HepG2 (cell line): ENCODE data around the gene PRKCZ. TPM values are rescaled to one million over a fixed set of nuclear protein-coding genes. Genes with fewer than 3 reads are reported as not detected.

Experiments used
- BCL6 ChIP-seq: IDR thresholded peaks from 2 replicates; pipeline ENCODE4 v1.6.1; 2016; ENCODE audit warnings: missing genetic modification reagents, missing compliant biosample characterization
- FOXC1 ChIP-seq: sonication (generic); formaldehyde crosslinking; IDR thresholded peaks from 2 replicates; pipeline ENCODE4 v1.8.0; 2022; ENCODE audit warnings: mild to moderate bottlenecking, missing genetic modification reagents, borderline replicate concordance
- HDAC1 ChIP-seq: sonication (generic); formaldehyde crosslinking; IDR thresholded peaks from 2 replicates; pipeline ENCODE4 v1.5.1; 2020; ENCODE audit warnings: mild to moderate bottlenecking, missing genetic modification reagents
- HIC2 ChIP-seq: sonication (generic); formaldehyde crosslinking; IDR thresholded peaks from 2 replicates; pipeline ENCODE4 v1.9.0; 2022; ENCODE audit warnings: low read depth, missing genetic modification reagents
- HNRNPL ChIP-seq: fragments of 200-400 bp; formaldehyde crosslinking; IDR thresholded peaks from 2 replicates; pipeline ENCODE4 v1.6.1; 2017; ENCODE audit warnings: mild to moderate bottlenecking, low read depth, low read length
- KAT2B ChIP-seq: fragments of 150-350 bp; IDR thresholded peaks from 2 replicates; pipeline ENCODE4 v1.6.1; 2014; ENCODE audit warnings: low read depth, low read length, borderline replicate concordance
- LCORL ChIP-seq, 2 experiments: fragments of 450-650 bp in 1 of 2; sonication (generic) in 1 of 2; formaldehyde crosslinking in 1 of 2; IDR thresholded peaks; 2 replicates each; pipeline versions ENCODE4 v1.5.0 to v1.6.1; 2017 to 2020; ENCODE audit warnings: antibody characterized with exemption in 1 of 2, missing genetic modification reagents in 1 of 2
- MATR3 ChIP-seq: sonication (generic); formaldehyde crosslinking; IDR thresholded peaks from 2 replicates; pipeline ENCODE4 v1.4.0; 2020; ENCODE audit warnings: missing genetic modification reagents
- MIER2 ChIP-seq: IDR thresholded peaks from 2 replicates; pipeline ENCODE4 v1.6.1; 2016; ENCODE audit warnings: missing biosample characterization, missing genetic modification reagents
- MXI1 ChIP-seq: IDR thresholded peaks from 3 replicates; pipeline ENCODE4 v1.6.1; 2012; ENCODE audit warnings: low read depth, low read length, inconsistent platforms, borderline replicate concordance
- NRL ChIP-seq: sonication (generic); formaldehyde crosslinking; IDR thresholded peaks from 2 replicates; pipeline ENCODE4 v1.5.0; 2020; ENCODE audit warnings: missing genetic modification reagents, mild to moderate bottlenecking, moderate library complexity, borderline replicate concordance
- PATZ1 ChIP-seq: sonication (generic); formaldehyde crosslinking; IDR thresholded peaks from 2 replicates; pipeline ENCODE4 v1.4.0; 2020; ENCODE audit warnings: missing genetic modification reagents
- RXRB ChIP-seq: IDR thresholded peaks from 2 replicates; pipeline ENCODE4 v1.6.1; 2016; ENCODE audit warnings: borderline replicate concordance, missing genetic modification reagents, missing compliant biosample characterization
- SNAPC2 ChIP-seq: sonication (generic); formaldehyde crosslinking; IDR thresholded peaks from 2 replicates; pipeline ENCODE4 v1.8.1; 2022; ENCODE audit warnings: mild to moderate bottlenecking, missing genetic modification reagents
- STAG1 ChIP-seq: sonication (generic); formaldehyde crosslinking; IDR thresholded peaks from 2 replicates; pipeline ENCODE4 v1.4.0; 2020; ENCODE audit warnings: missing genetic modification reagents
- TARDBP ChIP-seq: sonication (generic); formaldehyde crosslinking; IDR thresholded peaks from 2 replicates; pipeline ENCODE4 v1.8.0; 2022; ENCODE audit warnings: mild to moderate bottlenecking, missing genetic modification reagents
- TFDP1 ChIP-seq: IDR thresholded peaks from 2 replicates; pipeline ENCODE4 v1.6.1; 2016; ENCODE audit warnings: missing compliant biosample characterization, missing genetic modification reagents, borderline replicate concordance
- ZBTB38 ChIP-seq: sonication (generic); formaldehyde crosslinking; IDR thresholded peaks from 2 replicates; pipeline ENCODE4 v1.5.1; 2020; ENCODE audit warnings: mild to moderate bottlenecking, missing genetic modification reagents
- ZFP82 ChIP-seq: sonication (generic); formaldehyde crosslinking; IDR thresholded peaks from 2 replicates; pipeline ENCODE4 v1.5.1; 2020; ENCODE audit warnings: mild to moderate bottlenecking, missing genetic modification reagents, borderline replicate concordance
- ZNF20 ChIP-seq: sonication (generic); formaldehyde crosslinking; IDR thresholded peaks from 2 replicates; pipeline ENCODE4 v1.4.0; 2020; ENCODE audit warnings: mild to moderate bottlenecking, moderate library complexity, missing genetic modification reagents
- ZSCAN20 ChIP-seq: sonication (generic); formaldehyde crosslinking; IDR thresholded peaks from 2 replicates; pipeline ENCODE4 v1.4.0; 2020; ENCODE audit warnings: missing genetic modification reagents, mild to moderate bottlenecking, borderline replicate concordance
- ZSCAN21 ChIP-seq: sonication (generic); formaldehyde crosslinking; IDR thresholded peaks from 2 replicates; pipeline ENCODE4 v1.8.0; 2022; ENCODE audit warnings: mild to moderate bottlenecking, missing genetic modification reagents, moderate library complexity, borderline replicate concordance
- ZSCAN22 ChIP-seq: sonication (generic); formaldehyde crosslinking; IDR thresholded peaks from 2 replicates; pipeline ENCODE4 v1.4.0; 2020; ENCODE audit warnings: mild to moderate bottlenecking, missing genetic modification reagents
- polyA plus RNA-seq, 8 experiments: library from polyadenylated mRNA; depleted of rRNA in 3 of 8; stranded (reverse) in 7 of 8; unstranded in 1 of 8; fragments of >200 nt; fragmentation: Illumina TruSeq in 4 of 8; extraction: Trizol in 4 of 8; gene quantifications; 2 replicates each; pipeline versions ENCODE4 v1.2.1 to v1.2.3, GENCODE V29; 2011 to 2016; ENCODE audit warnings: low read depth in 4 of 8, missing spikeins in 1 of 8, mixed read lengths in 1 of 8; ENCODE audit not compliant: insufficient read depth in 1 of 8
- total RNA-seq, 5 experiments: library from RNA; depleted of rRNA; stranded (reverse); fragments of >200 nt; fragmentation: Illumina TruSeq; extraction: Trizol; gene quantifications; 2 replicates each; pipeline ENCODE4 v1.2.3, GENCODE V29; 2016; ENCODE audit warnings: low read depth in 1 of 5
- TF ChIP-seq, protein P1 (sequence below): sonication (generic); IDR thresholded peaks from 2 replicates; pipeline ENCODE4 v1.6.1; 2016; ENCODE audit warnings: low read depth, borderline replicate concordance

The PRKCZ gene
- total and polyA plus RNA-seq, 2 of the 13 experiments (the other 11 are each of a cell fraction or from before 2014, with no cell fraction given): 34.7 to 85.2 TPM

GRCh38 chr1:2044510-2045319 is 5.5 kb upstream of the PRKCZ start (continued):
- TF ChIP-seq TARDBP (no peak), BCL6 (CRISPR knock-in tag) (no peak), TFDP1 (CRISPR knock-in tag) (peak; percentile 68; the same call in 1 of the 2 replicates), ZFP82 (CRISPR knock-in tag) (peak; percentile 66; the same call in 1 of the 2 replicates), MIER2 (no peak), ZSCAN22 (CRISPR knock-in tag) (no peak), NRL (CRISPR knock-in tag) (no peak), ZNF20 (CRISPR knock-in tag) (no peak), STAG1 (CRISPR knock-in tag) (peak; percentile 76), SNAPC2 (CRISPR knock-in tag) (no peak), HIC2 (peak; percentile 77), HNRNPL (peak; percentile 61; the same call in 1 of the 2 replicates), MXI1 (0 out of 3 replicates have a peak, but pooled peaks have one; percentile 11), ZSCAN20 (CRISPR knock-in tag) (no peak), PATZ1 (CRISPR knock-in tag) (peak; percentile 67), ZSCAN21 (CRISPR knock-in tag) (no peak; the same call in 1 of the 2 replicates), LCORL (IDR thresholded peaks at IDR 0.05) (no peak), LCORL (CRISPR knock-in tag; IDR thresholded peaks at IDR 0.05) (no peak), MATR3 (CRISPR knock-in tag) (no peak), KAT2B (no peak), HDAC1 (CRISPR knock-in tag) (peak; percentile 32; the same call in 1 of the 2 replicates), FOXC1 (CRISPR knock-in tag) (no peak), RXRB (CRISPR knock-in tag) (no peak; the same call in 1 of the 2 replicates), ZBTB38 (CRISPR knock-in tag) (peak; percentile 58; the same call in 1 of the 2 replicates)
- TF ChIP-seq, protein P1, sequence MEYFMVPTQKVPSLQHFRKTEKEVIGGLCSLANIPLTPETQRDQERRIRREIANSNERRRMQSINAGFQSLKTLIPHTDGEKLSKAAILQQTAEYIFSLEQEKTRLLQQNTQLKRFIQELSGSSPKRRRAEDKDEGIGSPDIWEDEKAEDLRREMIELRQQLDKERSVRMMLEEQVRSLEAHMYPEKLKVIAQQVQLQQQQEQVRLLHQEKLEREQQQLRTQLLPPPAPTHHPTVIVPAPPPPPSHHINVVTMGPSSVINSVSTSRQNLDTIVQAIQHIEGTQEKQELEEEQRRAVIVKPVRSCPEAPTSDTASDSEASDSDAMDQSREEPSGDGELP: no peak
